Neutrophil (primary cell): ENCODE measurements around the gene SLITRK4.

Experiments used
- H3K27ac ChIP-seq: fragments of 200-600 bp; sonication (generic); 2 replicates; pipeline ENCODE4 v1.5.1; 2016; ENCODE audit warnings: mild to moderate bottlenecking, moderate library complexity
- H3K27me3 ChIP-seq: fragments of 200-600 bp; sonication (generic); 2 replicates; pipeline ENCODE4 v1.6.0; 2016; ENCODE audit warnings: mild to moderate bottlenecking
- H3K36me3 ChIP-seq: fragments of 200-600 bp; sonication (generic); 2 replicates; pipeline ENCODE4 v1.5.1; 2017
- H3K4me1 ChIP-seq, 2 experiments: fragments of 200-600 bp in 1 of 2; sonication (generic) in 1 of 2; 1 replicate in 1 of 2; 2 replicates in 1 of 2; pipeline versions ENCODE4 v1.5.1 to v1.6.1; 2013 to 2016; ENCODE audit warnings: low read depth in 1 of 2, low read length in 1 of 2, mild to moderate bottlenecking in 1 of 2, moderate library complexity in 1 of 2; ENCODE audit not compliant: control insufficient read depth in 1 of 2, insufficient read depth in 1 of 2
- H3K4me3 ChIP-seq, 2 experiments: fragments of 200-600 bp in 1 of 2; sonication (generic) in 1 of 2; 1 replicate in 1 of 2; 2 replicates in 1 of 2; pipeline ENCODE4 v1.5.1; 2013 to 2016; ENCODE audit warnings: low read depth in 1 of 2, low read length in 1 of 2, mild to moderate bottlenecking in 1 of 2, moderate library complexity in 1 of 2
- H3K9me3 ChIP-seq: fragments of 200-600 bp; sonication (generic); 2 replicates; pipeline ENCODE4 v1.5.1; 2016
- TF ChIP-seq, protein P1 (sequence below): fragments of 200-600 bp; sonication (generic); IDR thresholded peaks from 2 replicates; pipeline ENCODE4 v1.5.1; 2016; ENCODE audit warnings: antibody characterized with exemption

Gene SLITRK4

DNA sequence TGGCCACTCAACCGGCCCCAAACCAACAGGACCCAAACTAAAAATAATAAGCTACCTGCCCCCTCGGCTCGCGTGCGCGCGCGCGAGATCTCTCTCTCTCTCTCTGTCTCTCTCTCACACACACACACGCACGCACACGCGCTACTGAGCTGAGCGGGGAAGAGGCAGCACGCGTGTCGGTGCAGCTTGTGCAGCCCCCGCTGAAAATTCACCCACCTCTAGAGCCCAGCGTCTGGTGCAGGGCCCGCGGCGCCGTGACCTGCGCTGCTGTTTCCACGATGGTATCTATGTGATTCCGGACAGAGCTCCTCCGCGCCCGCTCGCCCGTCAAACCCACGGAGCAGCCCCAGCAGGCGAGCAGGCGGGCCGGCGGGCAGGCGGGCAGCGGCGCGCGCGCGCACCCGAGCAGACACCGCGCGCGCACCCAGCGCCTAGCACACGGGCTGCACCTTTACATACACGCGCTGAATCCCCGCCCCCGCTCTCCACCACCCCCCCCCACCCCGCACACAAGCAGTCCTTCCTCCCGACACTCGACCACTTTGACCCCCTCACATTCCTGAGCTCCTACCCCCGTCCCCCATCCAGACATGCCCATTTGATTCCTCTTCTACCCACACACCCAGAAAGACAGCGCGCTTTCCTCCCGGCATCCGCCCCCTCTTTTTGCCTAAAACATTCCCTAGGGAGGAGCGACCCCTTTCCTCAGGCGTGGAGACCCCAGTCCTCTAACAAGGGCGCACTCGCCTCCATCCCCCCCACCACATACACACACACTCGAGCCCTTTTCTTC, 1.0 kb downstream of the SLITRK4 start:
- Histone ChIP-seq H3K27me3 (peaks cover 29% of the 10 kb centered on the region), H3K27ac (no peak overlapping the region), H3K9me3 (no peaks in the 10 kb centered on the region), H3K4me3 (peak overlapping the region; percentile 55 to 59), H3K36me3 (no peaks in the 10 kb centered on the region), H3K4me1 (peaks cover 10 to 17% of the 10 kb centered on the region in 2 experiments)
- TF ChIP-seq, protein P1, sequence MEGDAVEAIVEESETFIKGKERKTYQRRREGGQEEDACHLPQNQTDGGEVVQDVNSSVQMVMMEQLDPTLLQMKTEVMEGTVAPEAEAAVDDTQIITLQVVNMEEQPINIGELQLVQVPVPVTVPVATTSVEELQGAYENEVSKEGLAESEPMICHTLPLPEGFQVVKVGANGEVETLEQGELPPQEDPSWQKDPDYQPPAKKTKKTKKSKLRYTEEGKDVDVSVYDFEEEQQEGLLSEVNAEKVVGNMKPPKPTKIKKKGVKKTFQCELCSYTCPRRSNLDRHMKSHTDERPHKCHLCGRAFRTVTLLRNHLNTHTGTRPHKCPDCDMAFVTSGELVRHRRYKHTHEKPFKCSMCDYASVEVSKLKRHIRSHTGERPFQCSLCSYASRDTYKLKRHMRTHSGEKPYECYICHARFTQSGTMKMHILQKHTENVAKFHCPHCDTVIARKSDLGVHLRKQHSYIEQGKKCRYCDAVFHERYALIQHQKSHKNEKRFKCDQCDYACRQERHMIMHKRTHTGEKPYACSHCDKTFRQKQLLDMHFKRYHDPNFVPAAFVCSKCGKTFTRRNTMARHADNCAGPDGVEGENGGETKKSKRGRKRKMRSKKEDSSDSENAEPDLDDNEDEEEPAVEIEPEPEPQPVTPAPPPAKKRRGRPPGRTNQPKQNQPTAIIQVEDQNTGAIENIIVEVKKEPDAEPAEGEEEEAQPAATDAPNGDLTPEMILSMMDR: no peak

DNA sequence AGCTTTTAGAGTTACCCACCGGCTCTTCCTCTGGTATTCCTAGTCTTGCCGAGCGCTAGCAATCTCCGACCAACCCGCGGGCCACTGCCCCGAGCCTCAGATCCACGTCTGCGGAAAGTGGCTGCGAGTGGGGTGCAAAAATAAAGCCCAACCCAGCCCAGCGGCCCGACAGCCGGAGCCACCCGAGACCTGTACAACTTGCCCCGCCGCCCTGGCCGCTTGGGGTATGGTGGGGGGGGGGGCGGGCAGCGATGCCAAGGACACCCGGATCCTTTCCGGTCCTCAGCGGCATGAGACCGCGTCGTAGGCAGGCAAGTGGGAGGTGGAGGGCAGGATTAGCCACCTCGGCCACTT, 1.6 kb downstream of the SLITRK4 start:
- peaks cover 10 to 17% of the 10 kb centered on the region in 2 experiments for H3K4me1 ChIP-seq
- peaks cover 29% of the 10 kb centered on the region for H3K27me3 ChIP-seq
- H3K36me3 ChIP-seq: no peaks in the 10 kb centered on the region
- H3K9me3 ChIP-seq: no peaks in the 10 kb centered on the region
- no peak overlapping the region for H3K27ac ChIP-seq
- TF ChIP-seq, protein P1: no peak
- H3K4me3 ChIP-seq: peak overlapping the region; percentile 55 to 59

GRCh38 chrX:143633461-143634308, 2.2 kb downstream of the SLITRK4 start:
- Histone ChIP-seq H3K36me3 (no peaks in the 10 kb centered on the region), H3K4me1 (peaks cover 10 to 17% of the 10 kb centered on the region in 2 experiments), H3K27me3 (peaks cover 29% of the 10 kb centered on the region), H3K4me3 (peak overlapping the region; percentile 55 to 59), H3K27ac (no peak overlapping the region), H3K9me3 (no peaks in the 10 kb centered on the region)
- TF ChIP-seq, protein P1: no peak

DNA sequence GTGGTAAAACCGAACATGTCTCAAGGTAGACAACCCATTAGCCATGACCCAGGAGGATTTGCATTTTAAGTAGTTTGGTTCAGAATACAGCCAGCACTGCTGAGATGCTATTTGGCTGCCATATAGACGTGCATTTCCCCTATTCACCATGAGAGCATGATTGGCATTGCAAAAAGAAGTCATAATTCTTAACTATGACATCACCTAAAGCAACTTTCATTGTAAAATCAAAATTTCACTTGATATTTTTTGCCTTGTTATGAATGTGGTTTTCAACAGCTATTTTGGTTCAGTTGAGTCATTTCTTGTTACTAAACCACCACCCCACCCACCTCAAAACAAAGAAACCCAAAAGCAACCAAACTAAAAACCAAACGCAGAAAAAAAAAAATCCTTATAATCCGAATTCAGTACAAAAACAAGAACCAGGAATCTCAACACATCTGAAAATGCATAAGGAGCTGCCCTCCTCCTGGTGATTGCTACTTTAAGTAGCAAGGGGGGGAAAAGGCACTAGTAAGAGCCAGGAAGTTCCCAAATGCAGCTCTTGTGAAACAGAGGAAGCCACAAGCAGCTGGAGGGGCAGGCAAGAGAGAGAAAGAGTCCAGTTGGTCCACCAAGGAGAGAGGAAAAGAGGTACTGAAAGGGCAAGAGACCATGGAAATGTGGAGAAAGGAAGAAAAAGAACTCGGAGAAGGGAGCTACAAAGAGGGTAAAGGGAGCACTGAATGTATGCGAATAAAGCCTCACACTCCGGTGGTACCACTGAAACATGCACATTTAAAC, 3.1 kb downstream of the SLITRK4 start:
- Histone ChIP-seq H3K9me3 (no peaks in the 10 kb centered on the region), H3K36me3 (no peaks in the 10 kb centered on the region), H3K4me1 (peaks cover 10 to 17% of the 10 kb centered on the region in 2 experiments), H3K27me3 (peaks cover 29% of the 10 kb centered on the region), H3K4me3 (peak overlapping the region; percentile 55 to 59), H3K27ac (no peak overlapping the region)
- TF ChIP-seq, protein P1: no peak

- Histone ChIP-seq H3K36me3 (no peaks in the 10 kb centered on the region), H3K4me1 (no peaks in the 10 kb centered on the region), H3K27ac (no peak overlapping the region), H3K9me3 (no peaks in the 10 kb centered on the region), H3K4me3 (no peak overlapping the region), H3K27me3 (no peaks in the 10 kb centered on the region)
- TF ChIP-seq, protein P1: no peak
Measured at GRCh38 chrX:143623657-143624056, 12.2 kb downstream of the SLITRK4 start.
